ENCODE results near the gene GDF7. TPM values are rescaled to one million over a fixed set of nuclear protein-coding genes. Genes with fewer than 3 reads are reported as not detected.

The GDF7 gene
- total and polyA plus RNA-seq, 2 experiments from 2014 or later = 0.24 to 0.37 TPM

DNA sequence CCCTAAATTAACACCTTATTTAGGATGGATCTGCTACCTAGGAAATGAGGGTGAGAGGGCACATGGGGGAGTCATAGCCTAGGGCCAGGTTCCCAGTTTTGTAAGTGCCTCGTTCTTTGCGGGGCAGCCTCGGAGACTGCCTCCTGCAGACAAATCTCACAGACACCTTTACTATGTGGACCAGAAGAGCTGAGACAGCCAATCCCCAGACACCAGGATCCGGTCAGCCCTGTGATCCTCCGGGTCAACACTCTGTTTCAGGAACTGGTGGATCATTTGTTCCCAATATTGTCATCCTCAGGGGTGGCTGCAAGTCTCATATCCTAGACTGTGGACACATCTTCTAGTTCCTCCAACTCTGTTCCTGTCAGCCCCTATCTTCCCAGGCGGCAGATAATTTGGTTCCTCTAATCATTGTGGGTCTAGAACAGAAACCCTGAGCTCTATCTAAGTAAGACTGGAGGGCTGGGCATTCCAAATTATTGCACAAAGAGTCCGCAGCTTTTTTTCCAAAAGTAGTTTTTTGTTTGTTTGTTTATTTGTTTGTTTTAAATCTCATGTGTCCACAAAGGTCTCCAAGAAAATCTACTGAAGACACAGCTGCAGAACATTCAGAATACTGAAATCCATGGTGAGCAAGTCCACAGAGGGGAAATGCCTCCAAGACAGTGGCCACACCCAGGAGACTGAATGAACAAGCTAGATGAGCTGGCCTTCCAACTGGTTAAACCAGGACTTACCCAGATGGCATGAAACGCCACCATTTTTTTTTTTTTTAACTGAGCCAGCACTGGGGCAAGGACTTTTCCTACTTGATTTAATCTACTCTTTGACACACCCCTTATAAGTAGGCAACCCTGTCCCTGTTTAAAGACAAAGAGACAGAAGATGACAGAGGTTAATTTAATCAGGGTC, 6.2 kb upstream of the GDF7 start:
- no peak overlapping the region for H3K4me3 ChIP-seq
- H3K79me2 ChIP-seq = no peaks in the 10 kb centered on the region
- no peak overlapping the region for H3K4me2 ChIP-seq
- no peaks in the 10 kb centered on the region for H3K4me1 ChIP-seq (ENCODE audit: insufficient read depth)
- H3K9me2 ChIP-seq (replicated peaks; ENCODE audit: insufficient read depth) = no peaks in the 10 kb centered on the region
- H3K27me3 ChIP-seq = peaks cover 69% of the 10 kb centered on the region
- H2AFZ ChIP-seq = no peak overlapping the region
- no peak for DNase-seq (ENCODE audit: low spot score)
- WGBS (ENCODE audit: low lambda C conversion rate, missing lambda C conversion rate) = 51% methylated on average over 8 of the region's 8 CpGs
- no peaks in the 10 kb centered on the region for H3K36me3 ChIP-seq (replicated peaks; ENCODE audit: insufficient read depth, low read depth)
- H3K27ac ChIP-seq = no peak overlapping the region
- H3K9me3 ChIP-seq (ENCODE audit: low read depth) = no peaks in the 10 kb centered on the region
- TF ChIP-seq, protein P1, sequence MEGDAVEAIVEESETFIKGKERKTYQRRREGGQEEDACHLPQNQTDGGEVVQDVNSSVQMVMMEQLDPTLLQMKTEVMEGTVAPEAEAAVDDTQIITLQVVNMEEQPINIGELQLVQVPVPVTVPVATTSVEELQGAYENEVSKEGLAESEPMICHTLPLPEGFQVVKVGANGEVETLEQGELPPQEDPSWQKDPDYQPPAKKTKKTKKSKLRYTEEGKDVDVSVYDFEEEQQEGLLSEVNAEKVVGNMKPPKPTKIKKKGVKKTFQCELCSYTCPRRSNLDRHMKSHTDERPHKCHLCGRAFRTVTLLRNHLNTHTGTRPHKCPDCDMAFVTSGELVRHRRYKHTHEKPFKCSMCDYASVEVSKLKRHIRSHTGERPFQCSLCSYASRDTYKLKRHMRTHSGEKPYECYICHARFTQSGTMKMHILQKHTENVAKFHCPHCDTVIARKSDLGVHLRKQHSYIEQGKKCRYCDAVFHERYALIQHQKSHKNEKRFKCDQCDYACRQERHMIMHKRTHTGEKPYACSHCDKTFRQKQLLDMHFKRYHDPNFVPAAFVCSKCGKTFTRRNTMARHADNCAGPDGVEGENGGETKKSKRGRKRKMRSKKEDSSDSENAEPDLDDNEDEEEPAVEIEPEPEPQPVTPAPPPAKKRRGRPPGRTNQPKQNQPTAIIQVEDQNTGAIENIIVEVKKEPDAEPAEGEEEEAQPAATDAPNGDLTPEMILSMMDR (IDR thresholded peaks at IDR 0.05; ENCODE audit: poor library complexity) = no peak
- no peak for TF ChIP-seq EZH2phosphoT487 (IDR thresholded peaks at IDR 0.05; ENCODE audit: low read depth, severe bottlenecking, unreplicated experiment)
- TF ChIP-seq EZH2 (IDR thresholded peaks at IDR 0.05; ENCODE audit: borderline replicate concordance) = no peak
- no peaks in the 10 kb centered on the region for H4K20me1 ChIP-seq (ENCODE audit: insufficient read depth, poor library complexity, severe bottlenecking)

DNA sequence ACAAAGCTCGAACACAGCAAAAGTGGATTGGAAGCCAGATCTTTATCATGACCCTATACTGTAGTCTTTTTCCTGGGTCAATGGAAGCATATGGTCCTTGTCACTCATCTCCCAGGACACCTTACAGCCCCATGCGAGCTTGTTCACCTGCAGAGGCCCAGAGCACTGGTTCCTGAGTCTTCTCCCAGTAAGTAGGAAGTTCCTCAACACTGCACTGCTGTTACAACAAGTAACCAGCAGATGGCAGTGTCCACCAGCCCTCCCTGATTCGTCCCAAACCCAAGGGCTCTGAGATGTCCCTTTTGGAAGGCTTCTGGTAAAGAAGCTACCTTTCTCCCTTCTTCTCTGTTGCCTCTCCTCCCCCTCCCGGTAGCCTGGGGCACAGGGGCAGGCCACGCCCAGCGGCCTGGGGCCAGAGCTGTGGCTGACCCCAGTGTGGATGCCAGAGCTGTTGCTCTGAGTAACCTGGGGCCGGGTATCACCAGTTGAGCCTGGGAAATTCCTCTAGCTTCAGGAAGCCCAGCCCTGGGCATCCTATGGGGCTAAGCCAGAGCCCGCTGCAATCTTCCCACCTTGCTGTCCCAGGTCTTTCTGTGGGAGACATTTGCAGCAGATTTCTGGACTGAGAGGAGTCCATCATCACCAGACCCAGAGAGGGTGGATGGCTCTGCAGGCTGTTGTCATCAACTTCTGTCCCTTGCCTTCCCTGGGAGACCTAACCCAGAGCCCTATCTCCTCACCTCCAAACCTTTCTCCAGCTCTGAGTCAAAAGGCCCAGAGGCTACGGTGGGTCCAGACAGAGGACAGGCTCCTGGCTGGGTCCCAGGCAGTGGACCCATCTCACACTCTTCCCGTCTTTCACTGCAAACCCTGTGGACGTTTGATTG, 5.3 kb upstream of the GDF7 start:
- H3K27ac ChIP-seq = no peak overlapping the region
- no peaks in the 10 kb centered on the region for H4K20me1 ChIP-seq (ENCODE audit: insufficient read depth, poor library complexity, severe bottlenecking)
- H3K9me3 ChIP-seq (ENCODE audit: low read depth) = no peaks in the 10 kb centered on the region
- 39% methylated on average over 11 of the region's 11 CpGs for WGBS (ENCODE audit: low lambda C conversion rate, missing lambda C conversion rate)
- no peak overlapping the region for H2AFZ ChIP-seq
- no peak overlapping the region for H3K4me3 ChIP-seq
- peak; percentile 78 for DNase-seq (ENCODE audit: low spot score)
- no peaks in the 10 kb centered on the region for H3K9me2 ChIP-seq (replicated peaks; ENCODE audit: insufficient read depth)
- no peaks in the 10 kb centered on the region for H3K36me3 ChIP-seq (replicated peaks; ENCODE audit: insufficient read depth, low read depth)
- peaks cover 6% of the 10 kb centered on the region for H3K4me1 ChIP-seq (ENCODE audit: insufficient read depth)
- TF ChIP-seq EZH2 (IDR thresholded peaks at IDR 0.05; ENCODE audit: borderline replicate concordance) = no peak
- TF ChIP-seq, protein P1 (IDR thresholded peaks at IDR 0.05; ENCODE audit: poor library complexity) = peak; percentile 96
- TF ChIP-seq EZH2phosphoT487 (IDR thresholded peaks at IDR 0.05; ENCODE audit: low read depth, severe bottlenecking, unreplicated experiment) = no peak
- no peak overlapping the region for H3K4me2 ChIP-seq
- H3K79me2 ChIP-seq = no peaks in the 10 kb centered on the region
- H3K27me3 ChIP-seq = peaks cover 73% of the 10 kb centered on the region

DNA sequence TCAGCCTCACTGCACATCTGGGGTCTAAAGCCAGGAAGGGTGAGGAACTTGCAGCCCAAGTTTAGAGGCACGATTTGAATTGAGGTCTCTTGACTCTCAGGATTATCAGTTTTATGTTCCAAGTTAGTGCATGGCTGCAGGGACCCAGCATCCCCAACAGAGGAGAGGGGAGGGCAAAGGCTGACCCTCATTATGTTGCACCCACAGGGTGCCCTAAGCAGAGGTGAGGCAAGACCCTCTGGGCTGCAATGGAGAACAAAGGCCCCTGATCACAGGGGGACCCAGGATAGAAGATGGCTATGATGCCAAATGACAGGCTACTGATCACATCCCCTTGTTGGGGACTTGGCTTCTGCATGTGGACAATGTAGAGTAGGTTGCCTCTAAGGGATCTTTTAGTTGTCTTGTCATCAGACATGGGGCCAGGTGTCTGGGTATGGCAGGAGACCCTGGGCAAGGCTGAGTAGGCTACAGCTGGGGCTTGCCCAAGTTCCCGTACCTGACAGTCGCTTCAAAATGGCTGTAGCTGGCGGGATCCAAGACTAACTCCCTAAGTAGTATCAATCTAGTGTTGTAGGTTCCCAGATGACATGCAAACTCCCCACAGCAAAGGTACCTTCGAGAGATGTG, 4.5 kb upstream of the GDF7 start:
- TF ChIP-seq EZH2 (IDR thresholded peaks at IDR 0.05; ENCODE audit: borderline replicate concordance) = peak; percentile 11
- TF ChIP-seq, protein P1 (IDR thresholded peaks at IDR 0.05; ENCODE audit: poor library complexity) = no peak
- H3K27ac ChIP-seq = no peak overlapping the region
- H3K9me2 ChIP-seq (replicated peaks; ENCODE audit: insufficient read depth) = no peaks in the 10 kb centered on the region
- no peak for DNase-seq (ENCODE audit: low spot score)
- no peaks in the 10 kb centered on the region for H3K79me2 ChIP-seq
- no peak overlapping the region for H3K4me2 ChIP-seq
- H3K4me1 ChIP-seq (ENCODE audit: insufficient read depth) = peaks cover 8% of the 10 kb centered on the region
- no peak overlapping the region for H3K4me3 ChIP-seq
- H2AFZ ChIP-seq = no peak overlapping the region
- no peaks in the 10 kb centered on the region for H4K20me1 ChIP-seq (ENCODE audit: insufficient read depth, poor library complexity, severe bottlenecking)
- H3K36me3 ChIP-seq (replicated peaks; ENCODE audit: insufficient read depth, low read depth) = no peaks in the 10 kb centered on the region
- H3K27me3 ChIP-seq = peaks cover 74% of the 10 kb centered on the region
- H3K9me3 ChIP-seq (ENCODE audit: low read depth) = no peaks in the 10 kb centered on the region
- 73% methylated on average over 5 of the region's 5 CpGs for WGBS (ENCODE audit: low lambda C conversion rate, missing lambda C conversion rate)

Measured in hepatocyte (in vitro differentiated cells).